ENCODE measurements around the gene KRT14.

GRCh38 chr17:41556931-41557330 lies 29.8 kb downstream of the KRT14 start:
- no peak for TF ChIP-seq CTCF (IDR thresholded peaks at IDR 0.05)
- no peak for TF ChIP-seq POLR2A (IDR thresholded peaks at IDR 0.05)

Data from heart left ventricle (tissue), 13 donors.